K562 (cell line): ENCODE results near the gene CRYBG1. TPM values are rescaled to one million over a fixed set of nuclear protein-coding genes. Genes with fewer than 3 reads are reported as not detected.
A peak's percentile ranks its signal among the peaks of the same experiment; 100 is the strongest.

Experiments used
- CBFA2T3 ChIP-seq: fragments of 450-650 bp; IDR thresholded peaks from 2 replicates; pipeline ENCODE4 v1.6.1; 2017
- CREM ChIP-seq: IDR thresholded peaks from 2 replicates; pipeline ENCODE4 v1.6.1; 2014; ENCODE audit warnings: antibody characterized with exemption, low read depth
- CTBP1 ChIP-seq: fragments of 450-650 bp; IDR thresholded peaks from 2 replicates; pipeline ENCODE4 v1.6.1; 2016; ENCODE audit warnings: borderline replicate concordance
- FOXP1 ChIP-seq: sonication (generic); formaldehyde crosslinking; IDR thresholded peaks from 2 replicates; pipeline ENCODE4 v1.8.0; 2022; ENCODE audit warnings: mild to moderate bottlenecking, missing genetic modification reagents
- GATAD2B ChIP-seq: fragments of 450-650 bp; IDR thresholded peaks from 2 replicates; pipeline ENCODE4 v1.6.1; 2017; ENCODE audit warnings: mild to moderate bottlenecking, borderline replicate concordance
- HCFC1 ChIP-seq: IDR thresholded peaks from 2 replicates; pipeline ENCODE4 v1.6.1; 2012; ENCODE audit warnings: low read depth, low read length, improper control_type of control experiment
- HSF4 ChIP-seq: fragments of 250-450 bp; sonication (Bioruptor Pico); IDR thresholded peaks from 2 replicates; pipeline ENCODE4 v2.1.2; 2022; ENCODE audit warnings: mild to moderate bottlenecking, moderate library complexity, borderline replicate concordance
- MYNN ChIP-seq, 2 experiments: sonication (generic); formaldehyde crosslinking in 1 of 2; IDR thresholded peaks; 2 replicates each; pipeline versions ENCODE4 v1.5.0 to v1.6.1; 2016 to 2020; ENCODE audit warnings: antibody characterized with exemption in 1 of 2, missing genetic modification reagents in 1 of 2
- PHB2 ChIP-seq: fragments of 450-650 bp; IDR thresholded peaks from 2 replicates; pipeline ENCODE4 v1.6.1; 2017; ENCODE audit warnings: low read depth
- PTBP1 ChIP-seq: fragments of 200-400 bp; formaldehyde crosslinking; IDR thresholded peaks from 2 replicates; pipeline ENCODE4 v1.6.1; 2017; ENCODE audit warnings: low read depth, low read length
- RB1 ChIP-seq: fragments of 450-650 bp; IDR thresholded peaks from 2 replicates; pipeline ENCODE4 v1.6.1; 2017; ENCODE audit warnings: low read depth, mild to moderate bottlenecking
- SMARCB1 ChIP-seq: IDR thresholded peaks from 2 replicates; pipeline ENCODE4 v1.6.1; 2011; ENCODE audit warnings: improper control_type of control experiment, low read depth; ENCODE audit not compliant: insufficient read length
- U2AF1 ChIP-seq: fragments of 200-400 bp; formaldehyde crosslinking; optimal IDR thresholded peaks from 2 replicates; pipeline ENCODE3; 2017; ENCODE audit warnings: mild to moderate bottlenecking, low read depth, low read length, moderate library complexity
- YY1 ChIP-seq, 3 experiments: IDR thresholded peaks; 2 replicates each; pipeline ENCODE4 v1.6.1; 2011; ENCODE audit warnings: low read length in 2 of 3, mild to moderate bottlenecking in 2 of 3, moderate library complexity in 2 of 3, borderline replicate concordance in 1 of 3, control low read depth in 1 of 3, low read depth in 1 of 3; ENCODE audit not compliant: insufficient read depth in 3 of 3, insufficient replicate concordance in 2 of 3, control insufficient read depth in 1 of 3, insufficient read length in 1 of 3; ENCODE audit errors: extremely low read depth in 1 of 3
- ZBTB7A ChIP-seq: IDR thresholded peaks from 2 replicates; pipeline ENCODE4 v1.6.1; 2011; ENCODE audit warnings: low read depth, mild to moderate bottlenecking, low read length, moderate library complexity, borderline replicate concordance; ENCODE audit not compliant: control insufficient read depth
- ZNF232 ChIP-seq: sonication (generic); formaldehyde crosslinking; IDR thresholded peaks from 2 replicates; pipeline ENCODE4 v1.8.0; 2022; ENCODE audit warnings: mild to moderate bottlenecking, missing genetic modification reagents
- ZNF282 ChIP-seq: sonication (generic); formaldehyde crosslinking; IDR thresholded peaks from 2 replicates; pipeline ENCODE4 v1.8.1; 2023; ENCODE audit warnings: missing genetic modification reagents
- ZNF764 ChIP-seq: fragments of 250-450 bp; sonication (Bioruptor Pico); IDR thresholded peaks from 2 replicates; pipeline ENCODE4 v1.4.0; 2020; ENCODE audit warnings: low read depth, mild to moderate bottlenecking, moderate library complexity
- polyA plus RNA-seq, 8 experiments: library from polyadenylated mRNA; depleted of rRNA in 4 of 8; stranded (reverse) in 5 of 8; unstranded in 3 of 8; fragments of >200 nt; fragmentation: Nextera tagmentation in 2 of 8; fragmentation: Illumina TruSeq in 1 of 8; extraction: Ambion mirVana in 2 of 8; extraction: Trizol in 1 of 8; gene quantifications; 2 replicates each; pipeline versions ENCODE4 v1.2.1 to v1.2.3, GENCODE V29; 2011 to 2014; ENCODE audit warnings: inconsistent platforms in 1 of 8, missing spikeins in 1 of 8
- total RNA-seq, 7 experiments: library from RNA; depleted of rRNA in 6 of 7; stranded (reverse); fragments of >200 nt in 6 of 7; fragmentation: Illumina TruSeq in 2 of 7; extraction: Trizol in 2 of 7; gene quantifications; 2 replicates each; pipeline versions ENCODE4 v1.2.1 to v1.2.3, GENCODE V29; 2011 to 2021; ENCODE audit warnings: low replicate concordance in 1 of 7
- TF ChIP-seq, protein P1 (sequence below): fragments of 250-450 bp; sonication (Bioruptor Pico); IDR thresholded peaks from 2 replicates; pipeline ENCODE4 v1.4.0; 2020
- TF ChIP-seq, protein P2 (sequence below): fragments of 450-650 bp; formaldehyde crosslinking; IDR thresholded peaks from 2 replicates; pipeline ENCODE4 v1.4.0; 2020; ENCODE audit warnings: mild to moderate bottlenecking, moderate library complexity
- TF ChIP-seq, protein P3 (sequence below): sonication (generic); formaldehyde crosslinking; IDR thresholded peaks from 2 replicates; pipeline ENCODE4 v1.8.1; 2022; ENCODE audit warnings: missing genetic modification reagents

CRYBG1 gene
- total and polyA plus RNA-seq, 9 of the 15 experiments (the other 6 are each of a cell fraction or from before 2014, with no cell fraction given) = 0.07 to 0.47 (median 0.11) TPM

DNA sequence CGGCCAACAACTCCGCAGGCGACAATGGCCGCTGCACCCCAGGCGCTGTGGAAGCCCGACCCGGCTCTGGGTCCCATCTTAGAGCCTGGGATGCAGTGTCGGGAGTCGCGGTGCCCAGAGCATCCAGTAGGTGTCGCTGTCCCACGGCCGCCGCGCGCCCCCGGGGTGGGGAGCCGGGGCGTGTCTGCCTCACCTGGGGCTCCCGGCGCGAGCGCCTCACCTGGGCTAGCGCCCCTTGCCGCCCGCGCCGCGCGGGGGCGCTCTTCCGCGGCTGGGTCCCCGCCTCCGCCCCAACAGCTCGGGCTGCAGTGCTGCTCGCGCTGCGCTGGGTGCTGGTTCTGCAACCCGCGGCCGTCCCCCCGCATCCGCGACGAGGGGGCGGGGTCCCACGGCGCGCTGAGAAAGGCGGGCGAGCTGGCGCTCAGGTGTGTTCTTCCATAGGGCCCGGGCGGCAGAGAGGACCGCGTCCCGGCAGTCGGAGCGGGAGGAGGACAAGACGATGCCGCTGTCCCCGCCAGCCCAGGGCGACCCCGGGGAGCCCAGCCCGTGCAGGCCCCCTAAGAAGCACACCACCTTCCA, at the start of gene CRYBG1 (continued):
- TF ChIP-seq YY1 (IDR thresholded peaks at IDR 0.05; ENCODE audit: borderline replicate concordance in 1 of 3, control insufficient read depth in 1 of 3, extremely low read depth in 1 of 3, insufficient read depth in 3 of 3, insufficient read length in 1 of 3, insufficient replicate concordance in 2 of 3, low read depth in 1 of 3, low read length in 2 of 3) = peak in 2 of 3 experiments; percentile 42 to 72
- peak; percentile 98 for TF ChIP-seq CTBP1
- TF ChIP-seq FOXP1 (CRISPR knock-in tag) = no peak
- TF ChIP-seq, protein P1, sequence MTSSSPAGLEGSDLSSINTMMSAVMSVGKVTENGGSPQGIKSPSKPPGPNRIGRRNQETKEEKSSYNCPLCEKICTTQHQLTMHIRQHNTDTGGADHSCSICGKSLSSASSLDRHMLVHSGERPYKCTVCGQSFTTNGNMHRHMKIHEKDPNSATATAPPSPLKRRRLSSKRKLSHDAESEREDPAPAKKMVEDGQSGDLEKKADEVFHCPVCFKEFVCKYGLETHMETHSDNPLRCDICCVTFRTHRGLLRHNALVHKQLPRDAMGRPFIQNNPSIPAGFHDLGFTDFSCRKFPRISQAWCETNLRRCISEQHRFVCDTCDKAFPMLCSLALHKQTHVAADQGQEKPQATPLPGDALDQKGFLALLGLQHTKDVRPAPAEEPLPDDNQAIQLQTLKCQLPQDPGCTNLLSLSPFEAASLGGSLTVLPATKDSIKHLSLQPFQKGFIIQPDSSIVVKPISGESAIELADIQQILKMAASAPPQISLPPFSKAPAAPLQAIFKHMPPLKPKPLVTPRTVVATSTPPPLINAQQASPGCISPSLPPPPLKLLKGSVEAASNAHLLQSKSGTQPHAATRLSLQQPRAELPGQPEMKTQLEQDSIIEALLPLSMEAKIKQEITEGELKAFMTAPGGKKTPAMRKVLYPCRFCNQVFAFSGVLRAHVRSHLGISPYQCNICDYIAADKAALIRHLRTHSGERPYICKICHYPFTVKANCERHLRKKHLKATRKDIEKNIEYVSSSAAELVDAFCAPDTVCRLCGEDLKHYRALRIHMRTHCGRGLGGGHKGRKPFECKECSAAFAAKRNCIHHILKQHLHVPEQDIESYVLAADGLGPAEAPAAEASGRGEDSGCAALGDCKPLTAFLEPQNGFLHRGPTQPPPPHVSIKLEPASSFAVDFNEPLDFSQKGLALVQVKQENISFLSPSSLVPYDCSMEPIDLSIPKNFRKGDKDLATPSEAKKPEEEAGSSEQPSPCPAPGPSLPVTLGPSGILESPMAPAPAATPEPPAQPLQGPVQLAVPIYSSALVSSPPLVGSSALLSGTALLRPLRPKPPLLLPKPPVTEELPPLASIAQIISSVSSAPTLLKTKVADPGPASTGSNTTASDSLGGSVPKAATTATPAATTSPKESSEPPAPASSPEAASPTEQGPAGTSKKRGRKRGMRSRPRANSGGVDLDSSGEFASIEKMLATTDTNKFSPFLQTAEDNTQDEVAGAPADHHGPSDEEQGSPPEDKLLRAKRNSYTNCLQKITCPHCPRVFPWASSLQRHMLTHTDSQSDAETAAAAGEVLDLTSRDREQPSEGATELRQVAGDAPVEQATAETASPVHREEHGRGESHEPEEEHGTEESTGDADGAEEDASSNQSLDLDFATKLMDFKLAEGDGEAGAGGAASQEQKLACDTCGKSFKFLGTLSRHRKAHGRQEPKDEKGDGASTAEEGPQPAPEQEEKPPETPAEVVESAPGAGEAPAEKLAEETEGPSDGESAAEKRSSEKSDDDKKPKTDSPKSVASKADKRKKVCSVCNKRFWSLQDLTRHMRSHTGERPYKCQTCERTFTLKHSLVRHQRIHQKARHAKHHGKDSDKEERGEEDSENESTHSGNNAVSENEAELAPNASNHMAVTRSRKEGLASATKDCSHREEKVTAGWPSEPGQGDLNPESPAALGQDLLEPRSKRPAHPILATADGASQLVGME = no peak
- TF ChIP-seq MYNN (IDR thresholded peaks at IDR 0.05) = no peak
- no peak for TF ChIP-seq MYNN (CRISPR knock-in tag; IDR thresholded peaks at IDR 0.05)
- no peak for TF ChIP-seq ZNF232 (CRISPR knock-in tag)
- TF ChIP-seq HSF4 (CRISPR knock-in tag) = no peak
- TF ChIP-seq, protein P2, sequence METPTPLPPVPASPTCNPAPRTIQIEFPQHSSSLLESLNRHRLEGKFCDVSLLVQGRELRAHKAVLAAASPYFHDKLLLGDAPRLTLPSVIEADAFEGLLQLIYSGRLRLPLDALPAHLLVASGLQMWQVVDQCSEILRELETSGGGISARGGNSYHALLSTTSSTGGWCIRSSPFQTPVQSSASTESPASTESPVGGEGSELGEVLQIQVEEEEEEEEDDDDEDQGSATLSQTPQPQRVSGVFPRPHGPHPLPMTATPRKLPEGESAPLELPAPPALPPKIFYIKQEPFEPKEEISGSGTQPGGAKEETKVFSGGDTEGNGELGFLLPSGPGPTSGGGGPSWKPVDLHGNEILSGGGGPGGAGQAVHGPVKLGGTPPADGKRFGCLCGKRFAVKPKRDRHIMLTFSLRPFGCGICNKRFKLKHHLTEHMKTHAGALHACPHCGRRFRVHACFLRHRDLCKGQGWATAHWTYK (CRISPR knock-in tag) = no peak
- no peak for TF ChIP-seq U2AF1
- no peak for TF ChIP-seq SMARCB1
- TF ChIP-seq CBFA2T3 = no peak
- TF ChIP-seq HCFC1 = no peak
- TF ChIP-seq, protein P3, sequence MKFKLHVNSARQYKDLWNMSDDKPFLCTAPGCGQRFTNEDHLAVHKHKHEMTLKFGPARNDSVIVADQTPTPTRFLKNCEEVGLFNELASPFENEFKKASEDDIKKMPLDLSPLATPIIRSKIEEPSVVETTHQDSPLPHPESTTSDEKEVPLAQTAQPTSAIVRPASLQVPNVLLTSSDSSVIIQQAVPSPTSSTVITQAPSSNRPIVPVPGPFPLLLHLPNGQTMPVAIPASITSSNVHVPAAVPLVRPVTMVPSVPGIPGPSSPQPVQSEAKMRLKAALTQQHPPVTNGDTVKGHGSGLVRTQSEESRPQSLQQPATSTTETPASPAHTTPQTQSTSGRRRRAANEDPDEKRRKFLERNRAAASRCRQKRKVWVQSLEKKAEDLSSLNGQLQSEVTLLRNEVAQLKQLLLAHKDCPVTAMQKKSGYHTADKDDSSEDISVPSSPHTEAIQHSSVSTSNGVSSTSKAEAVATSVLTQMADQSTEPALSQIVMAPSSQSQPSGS (CRISPR knock-in tag) = no peak
- TF ChIP-seq ZNF282 (CRISPR knock-in tag) = no peak
- peak; percentile 89 for TF ChIP-seq ZBTB7A
- TF ChIP-seq PTBP1 = no peak
- peak; percentile 47; the same call in 1 of the 2 replicates for TF ChIP-seq CREM
- no peak for TF ChIP-seq PHB2
- TF ChIP-seq ZNF764 (CRISPR knock-in tag) = peak; percentile 95
- peak; percentile 84 for TF ChIP-seq RB1
- peak; percentile 85 for TF ChIP-seq GATAD2B
